Right lobe of liver (tissue), 6 donors: ENCODE measurements around the gene BIVM. TPM values are rescaled to one million over a fixed set of nuclear protein-coding genes. Genes with fewer than 3 reads are reported as not detected.

Experiments
- ATAC-seq, 4 donors: fragments of 200-7000 bp; cut with Tn5 transposase; one replicate each; pipeline ENCODE4 v1.9.1; 2020; ENCODE audit warnings: mild to moderate bottlenecking in 4 of 4, moderate library complexity in 4 of 4
- DNase-seq, 3 donors: peaks; one replicate each; pipeline ENCODE4 v3.0.0-alpha.2; 2020
- H3K27ac ChIP-seq, 3 donors: fragments of 200-600 bp; one replicate each; pipeline ENCODE4 v1.8.0; 2022
- H3K27me3 ChIP-seq, 2 donors: fragments of 200-600 bp; one replicate each; pipeline ENCODE4 v1.8.0; 2022
- H3K36me3 ChIP-seq, 4 donors: fragments of 200-600 bp; sonication (generic) in 1 of 4; one replicate each; pipeline versions ENCODE4 v1.5.1 to v1.8.0; 2017 to 2022; ENCODE audit warnings: control low read depth in 1 of 4
- H3K4me1 ChIP-seq, 4 donors: fragments of 200-600 bp; sonication (generic) in 1 of 4; one replicate each; pipeline versions ENCODE4 v1.5.1 to v1.8.0; 2017 to 2022; ENCODE audit warnings: control low read depth in 1 of 4
- H3K4me3 ChIP-seq, 3 donors: fragments of 200-600 bp; one replicate each; pipeline ENCODE4 v1.8.0; 2022
- H3K9me3 ChIP-seq, 4 donors: fragments of 200-600 bp; sonication (generic) in 1 of 4; one replicate each; pipeline versions ENCODE4 v1.5.1 to v1.8.0; 2017 to 2022; ENCODE audit warnings: control low read depth in 1 of 4
- CTCF ChIP-seq, 4 donors: fragments of 200-600 bp in 3 of 4; fragments of 450-650 bp in 1 of 4; IDR thresholded peaks; one replicate each; pipeline versions ENCODE4 v1.5.1 to v1.8.0; 2016 to 2022; ENCODE audit warnings: antibody characterized with exemption in 4 of 4, mild to moderate bottlenecking in 2 of 4
- POLR2A ChIP-seq: fragments of 450-650 bp; IDR thresholded peaks from one replicate; pipeline ENCODE4 v1.6.1; 2017; ENCODE audit warnings: antibody characterized with exemption, mild to moderate bottlenecking
- WGBS: methylation state at CpG from one replicate; pipeline ENCODE4 v1.1.6; 2018; ENCODE audit warnings: low coverage, low lambda C conversion rate; ENCODE audit not compliant: insufficient coverage; ENCODE audit errors: missing lambda C conversion rate; 5-methylcytosine and 5-hydroxymethylcytosine counted together
- intact Hi-C, 2 donors: fragments of 100-400 bp; cut with DNase I; formaldehyde crosslinking; loops; one replicate each; pipeline versions ENCODE4 v1.11.2 to v1.14.1; 2022
- total RNA-seq, 6 experiments: library from RNA; depleted of rRNA in 2 of 6; stranded (reverse); fragments of >200 nt in 2 of 6; fragmentation: NEBNext Ultra II Directional in 3 of 6; extraction: Animal tissue kit (Norgen Biotek cat#: 25700) in 3 of 6; gene quantifications; one replicate each; pipeline versions ENCODE4 v1.1.0 to v1.2.4, GENCODE V29; 2016 to 2023
- donor health status: DM: no; HTN: yes; CAD: no.
- donor health status: DM: no; HTN: no; CAD: no.
- donor health status: DM: no; HTN: no; CAD: no.
- donor health status: DM: no; HTN: yes; CAD: no.
- donor health status: DM: no; HTN: yes; CAD: no.

The BIVM gene
- total RNA-seq, 6 experiments from 2014 or later, result 12.0 to 19.4 (median 16.8) TPM

DNA sequence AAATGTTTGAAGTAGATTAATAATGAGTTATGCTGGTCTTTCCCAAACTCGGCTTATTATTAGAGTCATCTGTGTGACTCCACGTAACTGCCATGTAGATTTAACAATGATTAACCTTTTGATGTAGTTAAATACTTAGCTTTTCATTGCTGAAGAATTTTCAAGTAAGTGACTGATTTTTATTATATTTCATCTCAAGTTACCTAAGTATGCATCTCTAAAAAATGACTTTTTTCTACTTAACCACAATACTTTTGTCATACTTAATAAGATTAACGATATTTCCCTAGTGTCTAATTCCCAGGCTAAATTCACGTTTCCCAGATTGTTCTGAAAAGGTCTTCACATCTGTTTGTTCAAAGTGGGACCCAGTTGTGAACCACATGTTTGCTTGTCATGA, 17.8 kb downstream of the BIVM start:
- ATAC-seq, result no peak
- intact Hi-C loops, result no loop called here
- peaks cover 1 to 10% (median 5%) of the 10 kb centered on the region in 4 donors for H3K36me3 ChIP-seq

GRCh38 chr13:102817241-102817640, 18.3 kb downstream of the BIVM start:
- no peak for TF ChIP-seq CTCF (IDR thresholded peaks at IDR 0.05)
- no peak for TF ChIP-seq POLR2A
- WGBS, result 89% methylated on average over 1 of the region's 1 CpG
- Histone ChIP-seq H3K4me1 (peaks cover 0 to 7% (median 0%) of the 10 kb centered on the region in 4 donors), H3K9me3 (no peaks in the 10 kb centered on the region), H3K27ac (no peak overlapping the region), H3K27me3 (no peaks in the 10 kb centered on the region), H3K36me3 (peaks cover 3 to 15% (median 9%) of the 10 kb centered on the region in 4 donors), H3K4me3 (no peak overlapping the region)
- no peak for DNase-seq
- intact Hi-C loops, result no loop called here
- ATAC-seq, result no peak

More for the DNA sequence above, 17.8 kb downstream of the BIVM start:
- H3K27me3 ChIP-seq, result no peaks in the 10 kb centered on the region
- H3K4me1 ChIP-seq, result peaks cover 0 to 7% (median 0%) of the 10 kb centered on the region in 4 donors
- H3K27ac ChIP-seq, result no peak overlapping the region
- TF ChIP-seq POLR2A (no peak), CTCF (IDR thresholded peaks at IDR 0.05) (no peak)
- 87% methylated on average over 4 of the region's 4 CpGs for WGBS
- no peak for DNase-seq
- no peak overlapping the region for H3K4me3 ChIP-seq
- no peaks in the 10 kb centered on the region for H3K9me3 ChIP-seq

GRCh38 chr13:102817907-102818306, 19.0 kb downstream of the BIVM start:
- H3K4me1 ChIP-seq, result peaks cover 0 to 7% (median 0%) of the 10 kb centered on the region in 4 donors
- no peak for DNase-seq
- intact Hi-C loops, result no loop called here
- no peak overlapping the region for H3K27ac ChIP-seq
- ATAC-seq, result no peak
- H3K36me3 ChIP-seq, result peaks cover 3 to 19% (median 10%) of the 10 kb centered on the region in 4 donors
- TF ChIP-seq CTCF (IDR thresholded peaks at IDR 0.05) (no peak), POLR2A (no peak)
- H3K4me3 ChIP-seq, result no peak overlapping the region
- H3K9me3 ChIP-seq, result no peaks in the 10 kb centered on the region
- no peaks in the 10 kb centered on the region for H3K27me3 ChIP-seq

DNA sequence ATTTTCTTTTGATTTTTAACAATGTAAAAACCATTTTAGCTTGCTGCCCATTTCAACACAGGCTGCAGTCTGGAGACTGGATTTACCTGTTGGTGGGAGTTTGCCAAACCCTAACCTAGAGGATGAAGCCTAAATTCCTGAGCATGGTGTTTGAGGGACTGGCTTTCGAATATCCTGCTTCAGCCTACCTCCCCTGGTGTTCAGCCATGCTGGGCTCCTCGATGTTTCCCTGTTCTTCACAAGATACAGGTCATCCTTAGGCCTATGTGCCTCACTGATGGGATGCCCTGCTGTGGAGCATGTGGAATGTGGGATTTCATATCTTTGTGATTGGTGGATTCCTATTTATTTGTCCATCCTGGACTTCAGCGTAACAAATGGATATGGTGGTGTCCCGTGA, 26.5 kb downstream of the BIVM start:
- 100% methylated on average over 3 of the region's 4 CpGs for WGBS
- intact Hi-C loops, result no loop called here
- ATAC-seq (no peak), DNase-seq (no peak)
- no peak overlapping the region for H3K27ac ChIP-seq
- H3K36me3 ChIP-seq, result peaks cover 3 to 19% (median 9%) of the 10 kb centered on the region in 4 donors
- no peak overlapping the region for H3K4me3 ChIP-seq
- H3K27me3 ChIP-seq, result no peaks in the 10 kb centered on the region
- H3K4me1 ChIP-seq, result peaks cover 0 to 4% (median 0%) of the 10 kb centered on the region in 4 donors
- TF ChIP-seq POLR2A (no peak), CTCF (IDR thresholded peaks at IDR 0.05) (no peak)
- H3K9me3 ChIP-seq, result no peaks in the 10 kb centered on the region
